Measurements from ENCODE around the gene ATAD2B. TPM values are rescaled to one million over a fixed set of nuclear protein-coding genes. Genes with fewer than 3 reads are reported as not detected.

ATAD2B gene
- total RNA-seq, 1 donor from 2014 or later, result 24.3 TPM

GRCh38 chr2:23721454-23721826, 205.5 kb downstream of the ATAD2B start:
- H3K9me3 ChIP-seq, result peaks cover 11% of the 10 kb centered on the region
- ATAC-seq (peak in 1 of 2 donors; percentile 34), DNase-seq (no peak)
- intact Hi-C loops (cut with DNase I), result no loop called here
- no peak overlapping the region for H3K27ac ChIP-seq
- H3K4me3 ChIP-seq, result no peak overlapping the region
- H3K4me1 ChIP-seq, result no peaks in the 10 kb centered on the region
- H3K36me3 ChIP-seq, result peaks cover 3% of the 10 kb centered on the region
- TF ChIP-seq, protein P1, sequence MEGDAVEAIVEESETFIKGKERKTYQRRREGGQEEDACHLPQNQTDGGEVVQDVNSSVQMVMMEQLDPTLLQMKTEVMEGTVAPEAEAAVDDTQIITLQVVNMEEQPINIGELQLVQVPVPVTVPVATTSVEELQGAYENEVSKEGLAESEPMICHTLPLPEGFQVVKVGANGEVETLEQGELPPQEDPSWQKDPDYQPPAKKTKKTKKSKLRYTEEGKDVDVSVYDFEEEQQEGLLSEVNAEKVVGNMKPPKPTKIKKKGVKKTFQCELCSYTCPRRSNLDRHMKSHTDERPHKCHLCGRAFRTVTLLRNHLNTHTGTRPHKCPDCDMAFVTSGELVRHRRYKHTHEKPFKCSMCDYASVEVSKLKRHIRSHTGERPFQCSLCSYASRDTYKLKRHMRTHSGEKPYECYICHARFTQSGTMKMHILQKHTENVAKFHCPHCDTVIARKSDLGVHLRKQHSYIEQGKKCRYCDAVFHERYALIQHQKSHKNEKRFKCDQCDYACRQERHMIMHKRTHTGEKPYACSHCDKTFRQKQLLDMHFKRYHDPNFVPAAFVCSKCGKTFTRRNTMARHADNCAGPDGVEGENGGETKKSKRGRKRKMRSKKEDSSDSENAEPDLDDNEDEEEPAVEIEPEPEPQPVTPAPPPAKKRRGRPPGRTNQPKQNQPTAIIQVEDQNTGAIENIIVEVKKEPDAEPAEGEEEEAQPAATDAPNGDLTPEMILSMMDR (IDR thresholded peaks at IDR 0.05), result no peak
- no peaks in the 10 kb centered on the region for H3K27me3 ChIP-seq (ENCODE audit: low read depth)

GRCh38 chr2:23720705-23721453, 206.0 kb downstream of the ATAD2B start:
- Histone ChIP-seq H3K36me3 (no peaks in the 10 kb centered on the region), H3K4me1 (no peaks in the 10 kb centered on the region), H3K4me3 (no peak overlapping the region), H3K9me3 (peaks cover 11% of the 10 kb centered on the region), H3K27me3 (ENCODE audit: low read depth) (no peaks in the 10 kb centered on the region), H3K27ac (no peak overlapping the region)
- ATAC-seq (peak in 1 of 2 donors; percentile 52), DNase-seq (no peak)
- TF ChIP-seq, protein P1 (IDR thresholded peaks at IDR 0.05), result no peak
- intact Hi-C loops (cut with DNase I), result no loop called here

DNA sequence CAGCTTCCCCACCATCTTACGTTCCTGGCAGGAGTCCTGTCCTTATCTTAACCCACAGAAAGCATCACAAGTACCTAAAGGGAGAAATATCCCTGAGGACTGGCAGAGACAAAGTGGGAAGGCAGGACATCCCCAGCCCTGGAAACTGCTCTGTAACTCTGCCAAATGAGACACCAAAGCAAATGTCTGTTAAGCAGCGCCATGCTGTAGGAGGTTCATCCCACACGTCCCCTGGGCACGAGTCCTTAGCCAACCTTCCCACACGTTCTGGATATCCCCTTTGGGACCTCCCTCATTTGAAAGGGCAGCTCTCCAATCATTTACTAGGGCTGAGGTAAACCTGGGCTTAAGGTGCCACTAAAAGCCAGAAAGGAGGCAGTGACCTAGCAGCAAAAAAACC, 207.2 kb downstream of the ATAD2B start:
- ATAC-seq, result no peak
- TF ChIP-seq, protein P1 (IDR thresholded peaks at IDR 0.05), result no peak

GRCh38 chr2:23718931-23719700, 207.8 kb downstream of the ATAD2B start:
- H3K27ac ChIP-seq, result no peak overlapping the region
- DNase-seq (no peak), ATAC-seq (no peak)
- no peaks in the 10 kb centered on the region for H3K27me3 ChIP-seq (ENCODE audit: low read depth)
- TF ChIP-seq, protein P1 (IDR thresholded peaks at IDR 0.05), result no peak
- H3K9me3 ChIP-seq, result peaks cover 11% of the 10 kb centered on the region
- intact Hi-C loops (cut with DNase I), result no loop called here
- no peaks in the 10 kb centered on the region for H3K4me1 ChIP-seq
- no peak overlapping the region for H3K4me3 ChIP-seq
- H3K36me3 ChIP-seq, result no peaks in the 10 kb centered on the region

More for the DNA sequence above, 207.2 kb downstream of the ATAD2B start:
- intact Hi-C loops (cut with DNase I), result no loop called here
- Histone ChIP-seq H3K4me3 (no peak overlapping the region), H3K27ac (no peak overlapping the region), H3K9me3 (peaks cover 11% of the 10 kb centered on the region), H3K27me3 (ENCODE audit: low read depth) (no peaks in the 10 kb centered on the region), H3K4me1 (no peaks in the 10 kb centered on the region), H3K36me3 (no peaks in the 10 kb centered on the region)
- no peak for DNase-seq

DNA sequence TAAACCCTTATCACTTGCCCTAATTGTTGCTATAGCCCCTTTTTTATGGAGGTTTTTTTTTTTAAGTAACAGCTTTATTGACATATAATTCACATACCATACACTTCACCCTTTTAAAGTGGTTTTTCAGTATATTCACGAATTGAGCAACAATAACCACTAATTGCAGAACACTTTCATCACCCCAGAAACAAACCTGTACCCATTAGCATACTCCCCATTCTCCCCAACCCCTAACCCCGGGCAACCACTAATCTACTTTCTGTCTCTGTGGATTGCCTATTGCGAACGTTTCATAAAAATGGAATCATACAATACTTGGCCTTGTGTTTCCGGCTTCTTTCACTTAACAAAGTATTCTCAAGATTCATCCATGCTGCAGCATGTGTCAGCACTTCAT, 213.6 kb downstream of the ATAD2B start:
- no peak for DNase-seq
- H3K9me3 ChIP-seq, result no peaks in the 10 kb centered on the region
- peaks cover 5% of the 10 kb centered on the region for H3K4me1 ChIP-seq
- H3K27ac ChIP-seq, result no peak overlapping the region
- peaks cover 10% of the 10 kb centered on the region for H3K36me3 ChIP-seq
- intact Hi-C loops (cut with DNase I), result no loop called here
- H3K27me3 ChIP-seq (ENCODE audit: low read depth), result no peaks in the 10 kb centered on the region
- TF ChIP-seq, protein P1 (IDR thresholded peaks at IDR 0.05), result no peak
- ATAC-seq, result no peak
- no peak overlapping the region for H3K4me3 ChIP-seq
